GM12878 (cell line): ENCODE results near the gene UBE2Q2. TPM values are rescaled to one million over a fixed set of nuclear protein-coding genes. Genes with fewer than 3 reads are reported as not detected.

Experiments
- ATAC-seq: fragments of 200-7000 bp; cut with Tn5 transposase; 3 replicates; pipeline ENCODE4 v1.9.1; 2020; ENCODE audit warnings: mild to moderate bottlenecking, moderate library complexity
- BruUV-seq: library from RNA; stranded (reverse); fragments of 400-500 nt; replicated peaks from 2 replicates; lab custom pipeline; 2021; lab: Mats Ljungman, UMichigan
- CTCF ChIA-PET: fragments of 300-600 bp; sonication (Branson Sonifier 250); formaldehyde crosslinking; extraction: SDS; loops from one replicate; lab custom pipeline; 2021; ENCODE audit warnings: inconsistent platforms; lab: Yijun Ruan, JAX
- POLR2A ChIA-PET: fragments of 350-600 bp; formaldehyde crosslinking; extraction: SDS; loops from one replicate; lab custom pipeline; 2021; ENCODE audit warnings: inconsistent platforms; lab: Charles Lee
- RAD21 ChIA-PET: fragments of 300-600 bp; sonication (Branson Sonifier 250); formaldehyde crosslinking; loops from one replicate; lab custom pipeline; 2023; ENCODE audit warnings: antibody characterized with exemption; ENCODE audit not compliant: unreplicated experiment; lab: Charles Lee
- SMC1A ChIA-PET: fragments of 300-600 bp; sonication (Branson Sonifier 250); formaldehyde crosslinking; loops from one replicate; lab custom pipeline; 2023; ENCODE audit not compliant: unreplicated experiment, uncharacterized antibody; lab: Charles Lee
- DNase-seq: peaks from one replicate; pipeline ENCODE4 v3.0.0-alpha.2; 2011; ENCODE audit warnings: low read depth, low spot score
- FAIRE-seq: peaks from 3 replicates; lab custom pipeline; 2011; peaks lifted over from hg19 to GRCh38; lab: Jason Lieb, UNC
- H2AFZ ChIP-seq: 2 replicates; pipeline ENCODE4 v1.6.0; 2011; ENCODE audit warnings: low read depth, low read length, control low read depth; ENCODE audit not compliant: control insufficient read depth
- H3K27ac ChIP-seq: 2 replicates; pipeline ENCODE4 v1.5.1; 2011; ENCODE audit warnings: control low read depth; ENCODE audit not compliant: control insufficient read depth, insufficient read depth
- H3K27me3 ChIP-seq, 2 experiments: replicated peaks in 1 of 2; 2 replicates each; pipeline versions ENCODE4 v1.6.0 to v1.6.1; 2011; ENCODE audit warnings: low read length in 1 of 2; ENCODE audit not compliant: control insufficient read depth in 2 of 2, insufficient read depth in 2 of 2
- H3K36me3 ChIP-seq, 2 experiments: 2 replicates each; pipeline ENCODE4 v1.5.1; 2011; ENCODE audit warnings: low read length in 1 of 2; ENCODE audit not compliant: control insufficient read depth in 2 of 2, insufficient read depth in 2 of 2
- H3K4me1 ChIP-seq: 2 replicates; pipeline ENCODE4 v1.6.1; 2011; ENCODE audit warnings: mild to moderate bottlenecking, low read length, moderate library complexity, mixed read lengths; ENCODE audit not compliant: control insufficient read depth, insufficient read depth
- H3K4me2 ChIP-seq: 2 replicates; pipeline ENCODE4 v1.6.0; 2011; ENCODE audit warnings: control low read depth; ENCODE audit not compliant: control insufficient read depth, insufficient read depth
- H3K4me3 ChIP-seq: fragments of 200-600 bp; sonication (generic); 2 replicates; pipeline ENCODE4 v1.5.1; 2016
- H3K79me2 ChIP-seq: 2 replicates; pipeline ENCODE4 v1.6.0; 2011; ENCODE audit warnings: low read length; ENCODE audit not compliant: control insufficient read depth, insufficient read depth
- H3K9ac ChIP-seq: 2 replicates; pipeline ENCODE4 v1.8.0; 2011; ENCODE audit warnings: low read length, control low read depth, mixed read lengths; ENCODE audit not compliant: control insufficient read depth, insufficient read depth
- H3K9me3 ChIP-seq: replicated peaks from 3 replicates; pipeline ENCODE4 v1.5.1; 2011; ENCODE audit warnings: mild to moderate bottlenecking, low read length; ENCODE audit not compliant: control insufficient read depth, insufficient read depth
- H4K20me1 ChIP-seq: 2 replicates; pipeline ENCODE4 v1.6.0; 2011; ENCODE audit not compliant: control insufficient read depth, insufficient read depth
- CEBPB ChIP-seq, 2 experiments: fragments of 150-350 bp in 1 of 2; IDR thresholded peaks; 2 replicates each; pipeline ENCODE4 v1.6.1; 2012 to 2014; ENCODE audit warnings: low read depth in 2 of 2, low read length in 2 of 2, borderline replicate concordance in 1 of 2, inconsistent platforms in 1 of 2
- EED ChIP-seq: sonication (generic); IDR thresholded peaks from 2 replicates; pipeline ENCODE4 v1.6.1; 2016; ENCODE audit warnings: antibody characterized with exemption, low read depth
- FOXM1 ChIP-seq: IDR thresholded peaks from 2 replicates; pipeline ENCODE4 v1.6.1; 2012; ENCODE audit warnings: low read depth, mild to moderate bottlenecking, inconsistent platforms, low read length, moderate library complexity
- HCFC1 ChIP-seq: fragments of 150-350 bp; IDR thresholded peaks from 2 replicates; pipeline ENCODE4 v1.6.1; 2014; ENCODE audit warnings: low read length
- IKZF2 ChIP-seq, 2 experiments: fragments of 450-650 bp; IDR thresholded peaks; 2 replicates each; pipeline ENCODE4 v1.6.1; 2017; ENCODE audit warnings: mild to moderate bottlenecking in 2 of 2, moderate library complexity in 2 of 2
- JUND ChIP-seq: IDR thresholded peaks from 2 replicates; pipeline ENCODE4 v1.6.1; 2012; ENCODE audit warnings: low read depth, mild to moderate bottlenecking, low read length, improper control_type of control experiment, moderate library complexity
- MTA3 ChIP-seq: IDR thresholded peaks from 2 replicates; pipeline ENCODE4 v1.6.1; 2012; ENCODE audit warnings: low read length, inconsistent platforms, borderline replicate concordance
- RFX5 ChIP-seq: IDR thresholded peaks from 2 replicates; pipeline ENCODE4 v1.6.1; 2011; ENCODE audit warnings: low read depth, low read length, improper control_type of control experiment
- RUNX3 ChIP-seq: IDR thresholded peaks from 2 replicates; pipeline ENCODE4 v1.6.1; 2012; ENCODE audit warnings: low read length, inconsistent platforms
- TCF3 ChIP-seq: IDR thresholded peaks from 2 replicates; pipeline ENCODE4 v1.6.1; 2012; ENCODE audit warnings: low read depth, mild to moderate bottlenecking, low read length, borderline replicate concordance; ENCODE audit not compliant: insufficient read depth
- ZNF24 ChIP-seq: fragments of 450-650 bp; IDR thresholded peaks from 2 replicates; pipeline ENCODE4 v1.6.1; 2017; ENCODE audit warnings: antibody characterized with exemption, mild to moderate bottlenecking
- ZZZ3 ChIP-seq: IDR thresholded peaks from 2 replicates; pipeline ENCODE4 v1.6.1; 2011; ENCODE audit warnings: low read depth; ENCODE audit not compliant: control insufficient read depth, insufficient read length
- WGBS: methylation state at CpG from one replicate; pipeline ENCODE4 v1.1.6; 2016; ENCODE audit warnings: low lambda C conversion rate; ENCODE audit not compliant: insufficient replicate concordance, insufficient coverage; ENCODE audit errors: missing lambda C conversion rate; 5-methylcytosine and 5-hydroxymethylcytosine counted together
- in situ Hi-C: fragments of 300-500 bp; cut with MboI; formaldehyde crosslinking; loops from 9 replicates; pipeline ENCODE4 v1.14.3; 2018; ENCODE audit warnings: mixed read lengths
- intact Hi-C: fragments of 100-400 bp; cut with micrococcal nuclease; formaldehyde crosslinking; loops from one replicate; pipeline ENCODE4 v1.14.2; 2022; ENCODE audit not compliant: unreplicated experiment
- polyA plus RNA-seq, 11 experiments: library from polyadenylated mRNA; depleted of rRNA in 4 of 11; unstranded in 6 of 11; stranded (reverse) in 5 of 11; fragments of >200 nt; fragmentation: Nextera tagmentation in 4 of 11; fragmentation: Illumina TruSeq in 1 of 11; extraction: Ambion mirVana in 4 of 11; extraction: Trizol in 1 of 11; gene quantifications; 1 replicate in 1 of 11; 2 replicates in 10 of 11; pipeline versions ENCODE4 v1.2.1 to v1.2.3, GENCODE V29; 2011 to 2016; ENCODE audit warnings: inconsistent platforms in 2 of 11, missing spikeins in 2 of 11, low read depth in 1 of 11
- total RNA-seq, 4 experiments: library from RNA; depleted of rRNA in 3 of 4; stranded (reverse); fragments of >200 nt in 3 of 4; fragmentation: Illumina TruSeq in 1 of 4; extraction: Trizol in 1 of 4; gene quantifications; 2 replicates each; pipeline versions ENCODE4 v1.2.1 to v1.2.3, GENCODE V29; 2013 to 2021
- TF ChIP-seq, protein P1 (sequence below): fragments of 450-650 bp; IDR thresholded peaks from 2 replicates; pipeline ENCODE4 v1.6.1; 2017; ENCODE audit warnings: mild to moderate bottlenecking
- TF ChIP-seq, protein P2 (sequence below): IDR thresholded peaks from 2 replicates; pipeline ENCODE4 v1.6.1; 2011; ENCODE audit warnings: borderline replicate concordance, low read depth, mild to moderate bottlenecking, moderate library complexity, mixed read lengths, low read length; ENCODE audit not compliant: insufficient read depth; ENCODE audit errors: extremely low read length

UBE2Q2 gene
- total and polyA plus RNA-seq, 10 of the 15 experiments (the other 5 are each of a cell fraction or from before 2014, with no cell fraction given) = 11.1 to 31.9 (median 21.6) TPM

DNA sequence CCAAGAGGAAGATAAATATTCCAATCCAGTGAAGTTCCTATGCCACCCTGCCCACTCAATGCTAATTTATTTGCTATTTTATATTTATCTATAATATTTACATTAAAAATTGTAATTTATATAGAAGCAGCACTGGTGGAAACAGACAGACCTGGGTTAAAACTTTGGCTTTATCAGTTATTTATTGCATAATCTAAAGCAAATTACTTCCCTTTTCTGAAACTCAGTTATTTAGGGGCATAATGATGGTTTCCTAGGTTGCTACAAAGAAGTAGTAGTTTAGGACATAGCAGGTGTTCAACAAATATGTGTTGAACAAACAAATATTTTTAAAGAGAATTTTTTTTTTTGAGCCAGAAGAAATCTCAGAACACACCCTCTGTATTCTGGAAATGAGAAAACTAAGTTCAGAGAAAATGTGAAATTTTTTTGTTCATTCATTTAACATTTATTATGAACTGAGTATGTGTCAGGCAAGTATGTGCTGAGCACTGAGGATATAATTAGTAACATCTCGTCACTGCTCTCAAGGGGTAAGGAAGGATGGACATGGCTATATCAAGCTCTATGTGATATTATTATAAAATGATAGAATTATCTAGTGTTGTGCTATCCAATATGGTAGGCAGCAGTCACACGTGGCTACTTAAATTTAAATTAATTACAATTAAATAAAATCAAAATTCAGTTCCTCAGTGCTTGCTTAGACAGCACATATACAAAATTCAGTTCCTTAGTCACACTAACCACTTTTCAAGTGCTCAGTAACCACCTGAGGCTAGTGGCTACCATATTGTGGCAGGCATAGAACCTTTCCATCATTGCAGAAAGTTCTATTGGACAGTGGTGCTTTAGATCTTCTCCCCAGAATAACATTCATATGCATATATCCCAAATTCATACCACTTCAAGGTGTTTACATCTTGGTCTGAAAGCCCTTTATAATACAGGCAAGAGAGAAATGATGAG, 7.0 kb upstream of the UBE2Q2 start (continued):
- TF ChIP-seq, protein P1, sequence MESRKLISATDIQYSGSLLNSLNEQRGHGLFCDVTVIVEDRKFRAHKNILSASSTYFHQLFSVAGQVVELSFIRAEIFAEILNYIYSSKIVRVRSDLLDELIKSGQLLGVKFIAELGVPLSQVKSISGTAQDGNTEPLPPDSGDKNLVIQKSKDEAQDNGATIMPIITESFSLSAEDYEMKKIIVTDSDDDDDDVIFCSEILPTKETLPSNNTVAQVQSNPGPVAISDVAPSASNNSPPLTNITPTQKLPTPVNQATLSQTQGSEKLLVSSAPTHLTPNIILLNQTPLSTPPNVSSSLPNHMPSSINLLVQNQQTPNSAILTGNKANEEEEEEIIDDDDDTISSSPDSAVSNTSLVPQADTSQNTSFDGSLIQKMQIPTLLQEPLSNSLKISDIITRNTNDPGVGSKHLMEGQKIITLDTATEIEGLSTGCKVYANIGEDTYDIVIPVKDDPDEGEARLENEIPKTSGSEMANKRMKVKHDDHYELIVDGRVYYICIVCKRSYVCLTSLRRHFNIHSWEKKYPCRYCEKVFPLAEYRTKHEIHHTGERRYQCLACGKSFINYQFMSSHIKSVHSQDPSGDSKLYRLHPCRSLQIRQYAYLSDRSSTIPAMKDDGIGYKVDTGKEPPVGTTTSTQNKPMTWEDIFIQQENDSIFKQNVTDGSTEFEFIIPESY = no peak
- TF ChIP-seq RUNX3 (no peak), TCF3 (no peak)

DNA sequence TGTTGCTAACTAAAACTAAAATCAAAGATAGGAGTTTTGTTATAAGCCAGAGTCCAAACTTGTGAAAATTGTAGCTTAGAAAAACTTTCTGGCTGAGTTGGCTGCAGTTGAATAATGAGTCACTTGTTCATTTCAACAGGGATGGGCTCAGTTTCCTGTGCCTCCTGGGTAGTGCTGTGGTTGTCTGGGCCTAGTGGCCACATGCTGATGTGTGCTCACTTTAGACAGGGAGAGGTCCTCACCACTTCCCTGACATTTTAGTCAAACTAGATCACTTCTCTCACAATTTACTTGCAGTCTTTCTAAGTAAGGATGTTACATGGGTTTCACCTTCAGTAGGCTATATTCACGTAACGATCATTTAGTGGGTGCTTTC, 6.3 kb upstream of the UBE2Q2 start:
- H3K36me3 ChIP-seq = no peaks in the 10 kb centered on the region
- CTCF ChIA-PET = interaction anchor here (1.0 to 1.5 kb wide), 3 partner anchors 10 to 85 kb away, joined by 3 to 7 read pairs (median 3); no protein-coding TSS in a partner anchor
- SMC1A ChIA-PET = interaction anchor here (1.5 kb wide), 1 partner anchor 85 kb away, joined by 3 read pairs; no protein-coding TSS in a partner anchor
- in situ Hi-C loops = no loop called here
- no peaks in the 10 kb centered on the region for H3K9me3 ChIP-seq
- DNase-seq (peak; percentile 69), FAIRE-seq (peak; percentile 94), ATAC-seq (peak; percentile 97)
- H3K79me2 ChIP-seq = no peaks in the 10 kb centered on the region
- no peak overlapping the region for H3K4me3 ChIP-seq
- H2AFZ ChIP-seq = peak overlapping the region; percentile 66
- intact Hi-C loops = no loop called here
- no peaks in the 10 kb centered on the region for H4K20me1 ChIP-seq
- no peak overlapping the region for H3K9ac ChIP-seq
- H3K27me3 ChIP-seq = no peaks in the 10 kb centered on the region
- POLR2A ChIA-PET = interaction anchor here (0.9 kb wide), 1 partner anchor 10 kb away, joined by 3 read pairs; no protein-coding TSS in a partner anchor
- no peak overlapping the region; the same call in 1 of the 2 replicates for H3K4me2 ChIP-seq
- H3K27ac ChIP-seq = peak overlapping the region; percentile 26; the same call in 1 of the 2 replicates
- peaks cover 7% of the 10 kb centered on the region for H3K4me1 ChIP-seq
- RAD21 ChIA-PET = interaction anchor here (1.4 to 1.6 kb wide), 3 partner anchors 11 to 27 kb away, joined by 4 to 5 read pairs (median 4); no protein-coding TSS in a partner anchor
- no TSS peak for BruUV-seq
- WGBS = 13% methylated on average over 2 of the region's 2 CpGs
- TF ChIP-seq ZNF24 (peak; percentile 18; the same call in 1 of the 2 replicates), IKZF2 (IDR thresholded peaks at IDR 0.05) (peak in 1 of 2 experiments; percentile 12; a peak in 1 of 4 replicates), MTA3 (no peak), ZZZ3 (no peak), RUNX3 (peak; percentile 84), FOXM1 (0 out of 2 replicates have a peak, but pooled peaks have one; percentile 42), JUND (no peak), HCFC1 (no peak), EED (peak; percentile 53; the same call in 1 of the 2 replicates), RFX5 (no peak), CEBPB (IDR thresholded peaks at IDR 0.05; ENCODE audit: borderline replicate concordance in 1 of 2, low read depth in 2 of 2, low read length in 2 of 2) (no peak)
- TF ChIP-seq, protein P2, sequence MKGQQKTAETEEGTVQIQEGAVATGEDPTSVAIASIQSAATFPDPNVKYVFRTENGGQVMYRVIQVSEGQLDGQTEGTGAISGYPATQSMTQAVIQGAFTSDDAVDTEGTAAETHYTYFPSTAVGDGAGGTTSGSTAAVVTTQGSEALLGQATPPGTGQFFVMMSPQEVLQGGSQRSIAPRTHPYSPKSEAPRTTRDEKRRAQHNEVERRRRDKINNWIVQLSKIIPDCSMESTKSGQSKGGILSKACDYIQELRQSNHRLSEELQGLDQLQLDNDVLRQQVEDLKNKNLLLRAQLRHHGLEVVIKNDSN = no peak
